ENCODE data around the gene MEIKIN. TPM values are rescaled to one million over a fixed set of nuclear protein-coding genes. Genes with fewer than 3 reads are reported as not detected.

The MEIKIN gene
- total RNA-seq, 4 donors from 2014 or later: not detected

DNA sequence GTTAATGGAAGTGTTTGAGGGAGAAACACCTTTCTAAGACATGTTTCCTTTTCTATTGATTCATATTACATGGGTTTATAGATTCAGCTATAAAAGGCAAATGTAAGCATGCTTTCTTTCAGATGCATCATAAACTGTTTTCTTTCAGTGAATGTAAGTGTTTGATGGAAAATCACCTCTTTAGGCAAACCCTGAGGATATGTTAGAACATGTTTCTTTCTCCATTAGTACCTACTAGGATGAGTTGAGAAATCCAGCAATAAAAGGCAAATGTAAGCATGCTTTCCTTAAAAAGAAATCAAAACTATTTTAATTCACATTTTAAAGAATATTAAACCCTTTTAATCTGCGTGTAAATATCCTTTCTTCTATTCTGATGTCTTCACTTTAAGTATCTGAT lies 180.2 kb downstream of the MEIKIN start:
- DNase-seq: no peak
- H3K9me3 ChIP-seq: no peaks in the 10 kb centered on the region
- H3K4me3 ChIP-seq: no peak overlapping the region
- TF ChIP-seq, protein P1, sequence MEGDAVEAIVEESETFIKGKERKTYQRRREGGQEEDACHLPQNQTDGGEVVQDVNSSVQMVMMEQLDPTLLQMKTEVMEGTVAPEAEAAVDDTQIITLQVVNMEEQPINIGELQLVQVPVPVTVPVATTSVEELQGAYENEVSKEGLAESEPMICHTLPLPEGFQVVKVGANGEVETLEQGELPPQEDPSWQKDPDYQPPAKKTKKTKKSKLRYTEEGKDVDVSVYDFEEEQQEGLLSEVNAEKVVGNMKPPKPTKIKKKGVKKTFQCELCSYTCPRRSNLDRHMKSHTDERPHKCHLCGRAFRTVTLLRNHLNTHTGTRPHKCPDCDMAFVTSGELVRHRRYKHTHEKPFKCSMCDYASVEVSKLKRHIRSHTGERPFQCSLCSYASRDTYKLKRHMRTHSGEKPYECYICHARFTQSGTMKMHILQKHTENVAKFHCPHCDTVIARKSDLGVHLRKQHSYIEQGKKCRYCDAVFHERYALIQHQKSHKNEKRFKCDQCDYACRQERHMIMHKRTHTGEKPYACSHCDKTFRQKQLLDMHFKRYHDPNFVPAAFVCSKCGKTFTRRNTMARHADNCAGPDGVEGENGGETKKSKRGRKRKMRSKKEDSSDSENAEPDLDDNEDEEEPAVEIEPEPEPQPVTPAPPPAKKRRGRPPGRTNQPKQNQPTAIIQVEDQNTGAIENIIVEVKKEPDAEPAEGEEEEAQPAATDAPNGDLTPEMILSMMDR (IDR thresholded peaks at IDR 0.05): no peak
- TF ChIP-seq POLR2A (IDR thresholded peaks at IDR 0.05): no peak
- H3K36me3 ChIP-seq: no peaks in the 10 kb centered on the region
- H3K27me3 ChIP-seq: no peaks in the 10 kb centered on the region
- no peak overlapping the region for H3K27ac ChIP-seq
- no peaks in the 10 kb centered on the region for H3K4me1 ChIP-seq
- intact Hi-C loops (cut with DNase I; ENCODE audit: low total_unique reads): no loop called here

DNA sequence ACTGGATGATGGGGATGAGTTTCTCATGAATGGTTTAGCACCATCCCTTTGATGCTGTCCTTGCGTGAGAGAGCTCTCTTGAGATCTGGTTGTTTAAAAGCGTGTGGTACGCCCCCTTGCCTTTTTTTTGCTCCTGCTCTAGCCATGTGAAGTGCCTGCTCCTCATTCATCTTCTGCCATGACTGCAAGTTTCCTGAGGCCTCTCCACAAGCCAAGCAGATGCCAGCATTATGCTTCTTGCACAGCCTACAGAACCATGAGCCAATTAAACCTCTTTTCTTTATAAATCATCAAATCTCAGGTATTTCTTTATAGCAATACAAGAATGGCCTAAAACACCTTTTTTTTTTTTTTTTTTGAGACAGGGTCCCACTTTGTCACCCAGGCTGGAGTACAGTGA lies 181.5 kb downstream of the MEIKIN start:
- H3K27ac ChIP-seq: no peak overlapping the region
- no peak overlapping the region for H3K4me3 ChIP-seq
- TF ChIP-seq, protein P1 (IDR thresholded peaks at IDR 0.05): no peak
- TF ChIP-seq POLR2A (IDR thresholded peaks at IDR 0.05): no peak
- no peaks in the 10 kb centered on the region for H3K36me3 ChIP-seq
- no peaks in the 10 kb centered on the region for H3K4me1 ChIP-seq
- intact Hi-C loops (cut with DNase I; ENCODE audit: low total_unique reads): no loop called here
- H3K9me3 ChIP-seq: no peaks in the 10 kb centered on the region
- no peaks in the 10 kb centered on the region for H3K27me3 ChIP-seq
- DNase-seq: no peak

DNA sequence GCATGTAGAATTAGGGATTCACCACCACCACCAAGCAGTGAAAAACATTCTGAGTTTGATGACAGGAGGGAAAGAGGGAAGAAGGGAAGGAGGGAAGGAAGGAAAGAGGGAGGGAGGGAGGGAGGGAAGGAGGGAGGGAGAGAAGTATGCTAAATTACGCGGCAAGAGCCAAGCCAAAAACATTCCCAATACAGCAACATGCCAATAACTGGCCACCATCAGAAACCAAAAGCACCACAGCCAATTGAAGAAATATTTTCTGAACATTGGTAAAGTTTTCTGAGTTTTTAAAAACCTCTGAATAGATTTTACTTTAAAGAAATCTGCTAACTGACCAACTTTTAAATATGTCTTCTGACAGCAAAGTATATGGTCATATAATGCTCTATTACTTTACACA lies 184.7 kb downstream of the MEIKIN start:
- no peak for TF ChIP-seq POLR2A (IDR thresholded peaks at IDR 0.05)
- TF ChIP-seq, protein P1 (IDR thresholded peaks at IDR 0.05): no peak
- H3K27me3 ChIP-seq: no peaks in the 10 kb centered on the region
- H3K4me3 ChIP-seq: no peak overlapping the region
- intact Hi-C loops (cut with DNase I; ENCODE audit: low total_unique reads): no loop called here
- no peaks in the 10 kb centered on the region for H3K36me3 ChIP-seq
- no peaks in the 10 kb centered on the region for H3K9me3 ChIP-seq
- no peak for DNase-seq
- peaks cover 0 to 3% of the 10 kb centered on the region in 2 donors for H3K4me1 ChIP-seq
- no peak overlapping the region for H3K27ac ChIP-seq

DNA sequence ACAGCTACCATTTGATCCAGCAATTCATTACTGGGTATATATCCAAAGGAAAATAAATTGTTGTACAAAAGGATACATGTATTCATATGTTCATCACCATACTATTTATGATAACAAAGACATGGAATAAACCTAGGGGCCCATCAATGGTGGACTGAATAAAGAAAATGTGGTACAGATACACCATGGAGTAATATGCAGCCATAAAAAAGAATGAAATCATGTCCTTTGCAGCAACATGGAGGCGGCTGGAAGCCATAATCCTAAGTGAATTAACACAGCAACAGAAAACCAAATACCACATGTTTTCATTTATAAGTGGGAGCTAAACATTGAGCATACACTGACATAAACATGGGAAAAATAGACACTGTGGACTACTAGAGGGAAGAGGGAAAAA lies 185.8 kb downstream of the MEIKIN start:
- H3K9me3 ChIP-seq: no peaks in the 10 kb centered on the region
- H3K27me3 ChIP-seq: no peaks in the 10 kb centered on the region
- peaks cover 0 to 3% of the 10 kb centered on the region in 2 donors for H3K4me1 ChIP-seq
- TF ChIP-seq, protein P1 (IDR thresholded peaks at IDR 0.05): no peak
- no peak for TF ChIP-seq POLR2A (IDR thresholded peaks at IDR 0.05)
- no peak overlapping the region for H3K27ac ChIP-seq
- no peak for DNase-seq
- no peak overlapping the region for H3K4me3 ChIP-seq
- H3K36me3 ChIP-seq: no peaks in the 10 kb centered on the region
- intact Hi-C loops (cut with DNase I; ENCODE audit: low total_unique reads): no loop called here

DNA sequence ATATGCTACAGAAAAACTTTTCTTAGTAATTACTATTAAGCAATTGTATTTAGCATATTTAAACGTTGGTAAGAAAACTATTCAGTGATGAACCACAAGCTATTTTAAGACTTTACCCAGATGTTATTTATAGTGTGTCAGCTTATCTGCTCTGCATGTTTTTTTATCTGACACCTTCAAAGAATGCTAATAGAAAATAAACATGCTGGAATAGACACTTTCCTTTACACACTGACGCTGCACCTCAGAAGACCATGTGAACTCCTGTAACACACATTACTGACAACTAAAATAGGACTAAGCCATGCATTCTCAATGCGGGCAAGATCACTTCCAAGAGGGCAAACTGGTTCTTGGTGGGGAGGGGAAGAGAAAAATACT lies 187.0 kb downstream of the MEIKIN start:
- no peaks in the 10 kb centered on the region for H3K9me3 ChIP-seq
- no peak overlapping the region for H3K27ac ChIP-seq
- DNase-seq: no peak
- H3K4me1 ChIP-seq: peaks cover 0 to 3% of the 10 kb centered on the region in 2 donors
- H3K36me3 ChIP-seq: no peaks in the 10 kb centered on the region
- H3K27me3 ChIP-seq: no peaks in the 10 kb centered on the region
- intact Hi-C loops (cut with DNase I; ENCODE audit: low total_unique reads): no loop called here
- H3K4me3 ChIP-seq: no peak overlapping the region
- TF ChIP-seq, protein P1 (IDR thresholded peaks at IDR 0.05): no peak
- TF ChIP-seq POLR2A (IDR thresholded peaks at IDR 0.05): no peak

Measured in uterus (tissue), 4 donors.